HEK293T (cell line): Measurements from ENCODE around the gene GPA33.

Experiments used
- CTCF ChIA-PET: fragments of 350-600 bp; formaldehyde crosslinking; extraction: SDS; loops from one replicate; lab custom pipeline; 2021; ENCODE audit warnings: antibody characterized with exemption, inconsistent platforms; lab: Yijun Ruan, JAX
- POLR2A ChIA-PET: fragments of 350-600 bp; formaldehyde crosslinking; extraction: SDS; loops from one replicate; lab custom pipeline; 2020; ENCODE audit warnings: antibody characterized with exemption, inconsistent platforms; lab: Yijun Ruan, JAX
- DNase-seq: peaks from one replicate; pipeline ENCODE4 v3.0.0; 2012; ENCODE audit warnings: mixed read lengths; ENCODE audit errors: extremely low spot score
- ARNT ChIP-seq: fragments of 450-650 bp; IDR thresholded peaks from 2 replicates; pipeline ENCODE4 v1.6.1; 2017; ENCODE audit warnings: mild to moderate bottlenecking
- BHLHE40 ChIP-seq: fragments of 450-650 bp; IDR thresholded peaks from 2 replicates; pipeline ENCODE4 v1.6.1; 2016; ENCODE audit warnings: mild to moderate bottlenecking, moderate library complexity, borderline replicate concordance
- CTBP1 ChIP-seq: fragments of 450-650 bp; IDR thresholded peaks from 2 replicates; pipeline ENCODE4 v1.6.1; 2016; ENCODE audit warnings: borderline replicate concordance
- ELF4 ChIP-seq: fragments of 450-650 bp; IDR thresholded peaks from 2 replicates; pipeline ENCODE4 v1.6.1; 2017; ENCODE audit warnings: antibody characterized with exemption
- FOXA1 ChIP-seq: fragments of 450-650 bp; IDR thresholded peaks from 2 replicates; pipeline ENCODE4 v1.6.1; 2016; ENCODE audit warnings: mild to moderate bottlenecking
- FOXK2 ChIP-seq: fragments of 450-650 bp; IDR thresholded peaks from 2 replicates; pipeline ENCODE4 v1.6.1; 2016; ENCODE audit warnings: mild to moderate bottlenecking
- FOXM1 ChIP-seq: fragments of 450-650 bp; IDR thresholded peaks from 2 replicates; pipeline ENCODE4 v1.6.1; 2017; ENCODE audit warnings: mild to moderate bottlenecking, borderline replicate concordance
- HDGF ChIP-seq: fragments of 450-650 bp; IDR thresholded peaks from 2 replicates; pipeline ENCODE4 v1.6.1; 2017; ENCODE audit warnings: antibody characterized with exemption, borderline replicate concordance
- L3MBTL2 ChIP-seq: fragments of 450-650 bp; conservative IDR thresholded peaks from 2 replicates; pipeline ENCODE4 v1.6.1; 2016; ENCODE audit warnings: mild to moderate bottlenecking
- LEF1 ChIP-seq: fragments of 450-650 bp; IDR thresholded peaks from 2 replicates; pipeline ENCODE4 v1.6.1; 2017; ENCODE audit warnings: mild to moderate bottlenecking, borderline replicate concordance
- NFRKB ChIP-seq: fragments of 450-650 bp; IDR thresholded peaks from 2 replicates; pipeline ENCODE4 v1.6.1; 2016; ENCODE audit warnings: mild to moderate bottlenecking, moderate library complexity
- SP1 ChIP-seq: fragments of 450-650 bp; IDR thresholded peaks from 2 replicates; pipeline ENCODE4 v1.6.1; 2017
- SUZ12 ChIP-seq: fragments of 450-650 bp; IDR thresholded peaks from 2 replicates; pipeline ENCODE4 v1.6.1; 2016; ENCODE audit warnings: mild to moderate bottlenecking
- TARDBP ChIP-seq: fragments of 450-650 bp; IDR thresholded peaks from 2 replicates; pipeline ENCODE4 v1.6.1; 2016
- ZNF384 ChIP-seq: fragments of 450-650 bp; IDR thresholded peaks from 2 replicates; pipeline ENCODE4 v1.6.1; 2016
- TF ChIP-seq, protein P1 (sequence below): fragments of 450-650 bp; IDR thresholded peaks from 2 replicates; pipeline ENCODE4 v1.6.1; 2016

GPA33 gene

DNA sequence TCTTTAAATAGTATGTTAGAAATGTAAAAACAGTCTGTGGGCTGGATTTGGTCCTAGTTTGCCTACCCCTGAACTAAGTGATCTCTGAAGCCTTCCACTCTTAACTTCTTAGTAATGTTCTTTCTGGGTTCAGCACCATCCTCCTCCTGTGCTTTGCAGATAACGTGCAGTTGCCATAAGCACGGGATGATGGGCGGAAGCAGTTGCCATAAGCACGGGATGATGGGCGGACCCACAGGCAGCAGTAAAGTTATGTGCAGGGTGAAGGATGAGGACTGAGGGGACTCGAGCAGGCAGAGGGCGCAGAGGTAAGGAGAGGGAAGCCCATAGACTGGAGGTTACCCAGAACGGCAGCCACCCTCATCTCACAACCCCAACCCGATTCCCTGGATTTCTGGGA lies 25.6 kb downstream of the GPA33 start:
- ChIA-PET CTCF (no interaction called here), POLR2A (interaction anchor here (0.7 to 4.4 kb wide), 2 partner anchors 156 to 295 kb away, joined by 3 to 31 read pairs; partner anchors contain the start of gene POU2F1)
- DNase-seq: no peak
- TF ChIP-seq FOXA1: no peak
- no peak for TF ChIP-seq SP1
- TF ChIP-seq SUZ12: no peak
- no peak for TF ChIP-seq CTBP1
- TF ChIP-seq, protein P1, sequence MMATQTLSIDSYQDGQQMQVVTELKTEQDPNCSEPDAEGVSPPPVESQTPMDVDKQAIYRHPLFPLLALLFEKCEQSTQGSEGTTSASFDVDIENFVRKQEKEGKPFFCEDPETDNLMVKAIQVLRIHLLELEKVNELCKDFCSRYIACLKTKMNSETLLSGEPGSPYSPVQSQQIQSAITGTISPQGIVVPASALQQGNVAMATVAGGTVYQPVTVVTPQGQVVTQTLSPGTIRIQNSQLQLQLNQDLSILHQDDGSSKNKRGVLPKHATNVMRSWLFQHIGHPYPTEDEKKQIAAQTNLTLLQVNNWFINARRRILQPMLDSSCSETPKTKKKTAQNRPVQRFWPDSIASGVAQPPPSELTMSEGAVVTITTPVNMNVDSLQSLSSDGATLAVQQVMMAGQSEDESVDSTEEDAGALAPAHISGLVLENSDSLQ: no peak
- TF ChIP-seq HDGF: no peak
- no peak for TF ChIP-seq ELF4
- no peak for TF ChIP-seq BHLHE40
- no peak for TF ChIP-seq ARNT
- TF ChIP-seq TARDBP: no peak
- no peak for TF ChIP-seq LEF1
- TF ChIP-seq L3MBTL2: no peak
- no peak for TF ChIP-seq ZNF384

DNA sequence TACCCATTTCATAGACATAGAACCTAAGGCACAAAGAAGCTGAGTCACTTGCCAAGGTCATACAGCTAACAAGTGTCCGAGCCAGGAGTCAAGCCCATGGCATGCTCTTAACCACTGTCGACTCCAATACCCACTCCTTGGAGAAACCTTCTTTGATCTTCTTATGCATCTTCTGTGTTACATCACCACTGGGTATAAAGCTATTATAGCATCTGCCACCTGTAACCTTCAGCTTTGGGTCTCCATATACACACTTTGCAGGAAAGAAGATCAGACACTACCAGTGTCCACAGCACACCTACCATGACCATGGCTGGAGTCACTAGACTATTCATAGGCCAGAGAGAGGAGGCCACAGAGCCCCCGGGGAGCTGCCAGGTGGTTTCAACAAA lies 29.1 kb downstream of the GPA33 start:
- ChIA-PET POLR2A (interaction anchor here (0.9 to 1.1 kb wide), 2 partner anchors 159 to 222 kb away, joined by 3 read pairs; partner anchors contain the start of gene POGK), CTCF (interaction anchor here (0.6 to 6.6 kb wide), 2 partner anchors 152 to 176 kb away, joined by 6 to 163 read pairs; no protein-coding TSS in a partner anchor)
- no peak for DNase-seq
- TF ChIP-seq HDGF: no peak
- no peak for TF ChIP-seq LEF1
- no peak for TF ChIP-seq ELF4
- TF ChIP-seq SP1: no peak
- TF ChIP-seq BHLHE40: no peak

DNA sequence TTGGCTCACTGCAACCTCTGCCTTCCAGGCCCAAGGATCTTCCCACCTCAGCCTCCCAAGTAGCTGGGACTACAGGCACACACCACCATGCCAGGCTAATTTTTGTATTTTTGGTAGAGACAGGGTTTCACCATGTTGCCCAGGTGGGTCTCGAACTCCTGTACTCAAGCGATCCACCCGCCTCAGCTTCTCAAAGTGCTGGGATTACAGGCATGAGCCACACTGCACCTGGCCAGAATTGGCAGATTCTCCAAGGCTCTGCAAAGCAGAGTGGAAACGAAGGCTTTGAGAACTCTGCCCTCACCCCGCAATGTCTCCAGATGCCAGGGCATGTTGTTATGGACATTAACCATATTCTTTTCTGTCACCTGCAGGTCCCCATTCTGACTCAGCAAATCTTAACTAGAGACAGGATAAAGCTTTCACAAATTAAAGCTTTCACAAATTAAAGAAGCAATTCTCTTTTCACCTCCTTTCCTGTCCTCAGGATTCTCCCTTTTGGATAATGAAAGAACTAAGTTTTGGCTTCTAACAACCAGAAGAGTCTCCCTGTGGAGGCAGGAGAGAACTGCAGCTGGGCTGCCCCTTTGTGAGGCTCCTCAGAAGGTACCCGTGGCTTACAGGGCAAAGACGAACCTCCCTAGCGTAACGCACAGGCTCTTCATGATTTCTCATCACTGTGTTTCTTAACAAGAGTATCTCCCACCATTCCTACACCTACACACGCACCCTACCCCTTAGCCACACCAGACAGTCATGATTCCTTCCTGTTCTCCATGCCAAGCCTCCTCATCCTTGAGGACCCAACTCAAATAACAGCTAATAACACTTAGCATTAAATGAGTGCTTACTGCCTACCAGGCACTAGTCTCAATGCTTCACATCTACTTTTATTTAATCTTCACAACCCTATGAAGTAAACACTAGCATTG lies 29.8 kb downstream of the GPA33 start:
- peak; percentile 39 for DNase-seq
- TF ChIP-seq HDGF (no peak), FOXA1 (no peak)
- TF ChIP-seq, protein P1: no peak
- POLR2A ChIA-PET: interaction anchor here (1.1 kb wide), 1 partner anchor 221 kb away, joined by 3 read pairs; the partner anchor contains the start of gene POGK

DNA sequence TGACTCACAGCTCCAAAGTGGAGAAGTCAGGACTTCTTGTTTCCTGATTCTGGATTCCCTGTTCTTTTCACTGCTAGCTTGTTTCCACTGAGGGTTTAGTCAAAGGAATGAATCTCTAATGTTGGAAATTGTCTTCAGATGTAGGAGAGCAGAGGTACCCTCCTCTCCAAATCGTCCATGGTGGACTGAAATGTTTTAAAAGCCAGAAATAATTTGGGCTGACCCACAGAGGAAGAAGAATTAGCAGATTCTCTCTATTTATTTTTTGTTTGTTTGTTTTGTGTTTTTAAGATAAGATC lies 30.4 kb downstream of the GPA33 start:
- TF ChIP-seq FOXA1: no peak
- TF ChIP-seq CTBP1: no peak
- TF ChIP-seq TARDBP: no peak
- no peak for TF ChIP-seq LEF1
- no peak for TF ChIP-seq SP1
- TF ChIP-seq SUZ12: no peak
- no peak for TF ChIP-seq ELF4
- no peak for TF ChIP-seq NFRKB
- TF ChIP-seq, protein P1: no peak
- TF ChIP-seq FOXK2: no peak
- no peak for TF ChIP-seq HDGF
- TF ChIP-seq L3MBTL2: no peak
- DNase-seq: no peak
- ChIA-PET POLR2A (interaction anchor here (0.6 to 1.5 kb wide), 4 partner anchors 146 to 221 kb away, joined by 3 to 7 read pairs (median 4); partner anchors contain the start of genes POGK and TADA1), CTCF (interaction anchor here (0.6 to 6.6 kb wide), 10 partner anchors 15 to 1458 kb away, joined by 3 to 163 read pairs (median 3); no protein-coding TSS in a partner anchor)

More for the DNA sequence above, 29.8 kb downstream of the GPA33 start:
- CTCF ChIA-PET: interaction anchor here (0.6 to 6.6 kb wide), 6 partner anchors 16 to 175 kb away, joined by 3 to 163 read pairs (median 3); no protein-coding TSS in a partner anchor

DNA sequence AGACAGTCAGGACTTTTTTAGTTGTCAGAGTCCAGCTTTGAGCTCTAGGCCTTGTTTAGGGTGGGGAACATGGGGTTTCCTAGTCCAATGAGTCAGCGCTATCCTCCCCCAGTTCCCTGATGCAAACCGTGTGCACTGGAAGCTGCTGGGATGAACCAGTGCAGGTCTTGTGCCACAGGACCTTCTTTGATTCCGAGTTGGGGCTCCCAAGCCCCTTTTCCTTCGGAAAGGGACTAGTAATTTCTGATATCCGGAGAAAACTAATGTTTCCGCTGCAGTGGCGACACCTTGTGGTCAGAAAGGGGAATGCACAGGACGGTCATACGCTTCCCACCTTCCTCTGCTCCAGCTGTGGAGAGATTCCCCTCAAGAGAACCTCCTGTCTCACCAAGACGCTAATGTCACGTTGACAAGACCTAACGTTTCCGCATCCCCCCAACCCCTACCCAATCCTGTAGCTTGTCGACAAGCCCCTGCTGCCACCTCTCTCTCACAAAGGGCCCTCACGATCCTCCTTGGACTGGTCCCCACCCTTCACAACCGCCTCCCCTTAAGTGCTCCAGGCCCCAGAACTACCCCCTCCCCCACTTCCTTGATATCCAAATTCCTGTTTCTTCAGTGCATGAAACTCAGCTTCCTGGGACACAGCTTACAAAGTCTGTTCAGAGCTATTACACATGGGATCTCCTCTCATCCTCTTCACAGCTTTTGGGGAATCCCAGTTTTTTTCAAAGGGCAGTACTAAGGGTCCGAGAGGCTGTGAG lies 30.9 kb downstream of the GPA33 start:
- ChIA-PET POLR2A (interaction anchor here (0.6 to 1.6 kb wide), 5 partner anchors 146 to 220 kb away, joined by 3 to 7 read pairs (median 6); partner anchors contain the start of genes POGK and TADA1), CTCF (interaction anchor here (0.6 to 6.6 kb wide), 13 partner anchors 15 to 1457 kb away, joined by 3 to 163 read pairs (median 3); no protein-coding TSS in a partner anchor)
- peak; percentile 77 for DNase-seq
- no peak for TF ChIP-seq NFRKB
- TF ChIP-seq HDGF: no peak
- no peak for TF ChIP-seq BHLHE40
- no peak for TF ChIP-seq CTBP1
- TF ChIP-seq FOXK2: no peak
- TF ChIP-seq L3MBTL2: no peak
- no peak for TF ChIP-seq FOXM1
- TF ChIP-seq SUZ12: no peak

DNA sequence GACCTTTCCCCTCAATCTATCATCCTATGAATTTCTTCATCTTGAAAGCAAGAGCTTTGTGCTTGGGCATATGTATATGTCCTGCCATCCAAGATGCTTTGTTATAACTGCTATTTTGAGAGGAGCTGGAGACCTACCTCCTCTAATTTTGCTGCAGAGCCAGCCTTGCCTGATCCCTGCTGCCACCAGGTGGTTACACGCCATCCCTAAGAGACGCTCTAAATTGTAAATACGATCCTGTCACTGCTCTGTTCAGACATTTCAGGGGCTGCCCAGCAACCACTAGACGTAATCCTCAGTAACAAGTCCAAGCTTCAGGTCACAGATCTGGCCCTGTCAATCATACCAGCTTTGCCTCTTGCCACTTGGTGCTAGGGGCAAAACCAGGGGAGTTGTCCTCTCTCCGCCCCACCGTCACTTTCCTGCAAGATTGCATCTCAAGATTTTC lies 32.9 kb downstream of the GPA33 start:
- POLR2A ChIA-PET: interaction anchor here (1.0 kb wide), 1 partner anchor 13 kb away, joined by 5 read pairs; no protein-coding TSS in a partner anchor
- CTCF ChIA-PET: interaction anchor here (0.5 to 6.6 kb wide), 7 partner anchors 13 to 1608 kb away, joined by 3 to 163 read pairs (median 3); partner anchors contain the start of gene POU2F1
- no peak for TF ChIP-seq ZNF384
- TF ChIP-seq, protein P1: peak; percentile 87
- TF ChIP-seq SUZ12: no peak
- DNase-seq: peak; percentile 62
